ENCODE measurements around the gene COL2A1.

Gene COL2A1

GRCh38 chr12:48004053-48004941 is at the start of gene COL2A1:
COL2A1 (minus strand) TSS chr12:48004476; CDS start chr12:48004321, 155 bp downstream.
- no peak for DNase-seq

GRCh38 chr12:48053883-48054282 is 49.6 kb upstream of the COL2A1 start:
- DNase-seq, result no peak

- DNase-seq, result no peak
Measured at GRCh38 chr12:48053122-48053521, 48.8 kb upstream of the COL2A1 start.

GRCh38 chr12:48051681-48052080 is 47.4 kb upstream of the COL2A1 start:
- DNase-seq, result no peak

GRCh38 chr12:48050174-48050573 is 45.9 kb upstream of the COL2A1 start:
- no peak for DNase-seq

- DNase-seq, result no peak
Measured at GRCh38 chr12:48045965-48046518, 41.8 kb upstream of the COL2A1 start.

- DNase-seq, result no peak
Measured at GRCh38 chr12:48045061-48045846, 41.0 kb upstream of the COL2A1 start.

- no peak for DNase-seq
Measured at GRCh38 chr12:48044396-48044795, 40.1 kb upstream of the COL2A1 start.

- no peak for DNase-seq
Measured at GRCh38 chr12:48043771-48044170, 39.5 kb upstream of the COL2A1 start.

- DNase-seq, result no peak
Measured at GRCh38 chr12:48041591-48042423, 37.5 kb upstream of the COL2A1 start.

- DNase-seq, result no peak
Measured at GRCh38 chr12:48040354-48040753, 36.1 kb upstream of the COL2A1 start.

- DNase-seq, result no peak
Measured at GRCh38 chr12:48039151-48039550, 34.9 kb upstream of the COL2A1 start.

GRCh38 chr12:48038085-48038484 is 33.8 kb upstream of the COL2A1 start:
- peak; percentile 59 for DNase-seq

GRCh38 chr12:48037267-48037915 is 33.1 kb upstream of the COL2A1 start:
- DNase-seq, result no peak

- DNase-seq, result no peak
Measured at GRCh38 chr12:48036818-48037217, 32.5 kb upstream of the COL2A1 start.

- DNase-seq, result no peak
Measured at GRCh38 chr12:48034835-48035805, 30.8 kb upstream of the COL2A1 start.

GRCh38 chr12:48033451-48033850 is 29.2 kb upstream of the COL2A1 start:
- DNase-seq, result no peak

- no peak for DNase-seq
Measured at GRCh38 chr12:48032597-48032996, 28.3 kb upstream of the COL2A1 start.

- no peak for DNase-seq
Measured at GRCh38 chr12:48031135-48031960, 27.1 kb upstream of the COL2A1 start.

GRCh38 chr12:48030173-48030650 is 25.9 kb upstream of the COL2A1 start:
- no peak for DNase-seq
